GM19455 (cell line): ENCODE measurements around the gene LRRC8E.

Source experiments
- ATAC-seq: cut with Tn5 transposase; IDR thresholded peaks from one replicate; pipeline ENCODE4 v1.9.1; 2021; ENCODE audit not compliant: unreplicated experiment

The LRRC8E gene

GRCh38 chr19:7888145-7888825, at the start of gene LRRC8E:
LRRC8E (plus strand) TSS chr19:7888510; CDS start chr19:7895604, 7,094 bp downstream.
- no peak for ATAC-seq

- ATAC-seq, result no peak
These were observed 48.8 kb upstream of the LRRC8E start for GRCh38 chr19:7839476-7839875.

- no peak for ATAC-seq
These were observed 47.7 kb upstream of the LRRC8E start for GRCh38 chr19:7840629-7841028.

- ATAC-seq, result no peak
These were observed 46.3 kb upstream of the LRRC8E start for GRCh38 chr19:7841751-7842660.

- no peak for ATAC-seq
These were observed 45.5 kb upstream of the LRRC8E start for GRCh38 chr19:7842661-7843294.

- ATAC-seq, result no peak
These were observed 44.8 kb upstream of the LRRC8E start for GRCh38 chr19:7843521-7843920.

- ATAC-seq, result no peak
These were observed 43.9 kb upstream of the LRRC8E start for GRCh38 chr19:7844405-7844804.

GRCh38 chr19:7844951-7845350, 43.4 kb upstream of the LRRC8E start:
- no peak for ATAC-seq

- no peak for ATAC-seq
These were observed 42.7 kb upstream of the LRRC8E start for GRCh38 chr19:7845390-7846154.

- ATAC-seq, result no peak
These were observed 42.1 kb upstream of the LRRC8E start for GRCh38 chr19:7846155-7846646.

GRCh38 chr19:7847664-7848063, 40.6 kb upstream of the LRRC8E start:
- no peak for ATAC-seq

GRCh38 chr19:7848779-7849457, 39.4 kb upstream of the LRRC8E start:
- ATAC-seq, result no peak

GRCh38 chr19:7849631-7849999, 38.7 kb upstream of the LRRC8E start:
- no peak for ATAC-seq

- ATAC-seq, result no peak
These were observed 38.1 kb upstream of the LRRC8E start for GRCh38 chr19:7850000-7850813.

GRCh38 chr19:7850945-7851622, 37.2 kb upstream of the LRRC8E start:
- ATAC-seq, result no peak

- ATAC-seq, result no peak
These were observed 36.4 kb upstream of the LRRC8E start for GRCh38 chr19:7851623-7852500.

- no peak for ATAC-seq
These were observed 35.2 kb upstream of the LRRC8E start for GRCh38 chr19:7852851-7853769.
